ENCODE results near the gene VGF.

The VGF gene

GRCh38 chr7:101185258-101185839 lies 20.0 kb upstream of the VGF start:
- DNase-seq (ENCODE audit: low read depth): no peak

GRCh38 chr7:101180130-101180755 lies 14.9 kb upstream of the VGF start, which contains the start of gene NAT16:
TSS of gene NAT16 (minus strand) at chr7:101180293. CDS start at chr7:101174807, 5,486 bp downstream.
- DNase-seq (ENCODE audit: low read depth): no peak

GRCh38 chr7:101179713-101180112 lies 14.3 kb upstream of the VGF start:
- no peak for DNase-seq (ENCODE audit: low read depth)

- DNase-seq (ENCODE audit: low read depth): no peak
Measured at GRCh38 chr7:101179117-101179516, 13.7 kb upstream of the VGF start.

GRCh38 chr7:101177644-101178043 lies 12.3 kb upstream of the VGF start:
- DNase-seq (ENCODE audit: low read depth): no peak

GRCh38 chr7:101175664-101176063 lies 10.3 kb upstream of the VGF start:
- DNase-seq (ENCODE audit: low read depth): no peak

GRCh38 chr7:101174322-101174854 lies 9.0 kb upstream of the VGF start:
- DNase-seq (ENCODE audit: low read depth): no peak

GRCh38 chr7:101173752-101174244 lies 8.4 kb upstream of the VGF start:
- DNase-seq (ENCODE audit: low read depth): no peak

GRCh38 chr7:101172854-101173751 lies 7.7 kb upstream of the VGF start:
- no peak for DNase-seq (ENCODE audit: low read depth)

GRCh38 chr7:101172005-101172853 lies 6.9 kb upstream of the VGF start:
- no peak for DNase-seq (ENCODE audit: low read depth)

- DNase-seq (ENCODE audit: low read depth): no peak
Measured at GRCh38 chr7:101171442-101171837, 6.1 kb upstream of the VGF start.

GRCh38 chr7:101170617-101171441 lies 5.5 kb upstream of the VGF start:
- DNase-seq (ENCODE audit: low read depth): no peak

GRCh38 chr7:101169838-101170551 lies 4.6 kb upstream of the VGF start:
- no peak for DNase-seq (ENCODE audit: low read depth)

GRCh38 chr7:101169110-101169837 lies 3.9 kb upstream of the VGF start:
- DNase-seq (ENCODE audit: low read depth): no peak

- no peak for DNase-seq (ENCODE audit: low read depth)
Measured at GRCh38 chr7:101168412-101169049, 3.2 kb upstream of the VGF start.

- no peak for DNase-seq (ENCODE audit: low read depth)
Measured at GRCh38 chr7:101167645-101168411, 2.5 kb upstream of the VGF start.

- DNase-seq (ENCODE audit: low read depth): no peak
Measured at GRCh38 chr7:101166909-101167644, 1.7 kb upstream of the VGF start.

GRCh38 chr7:101166648-101166908 lies 1.2 kb upstream of the VGF start:
- no peak for DNase-seq (ENCODE audit: low read depth)

Data from HS-5 (cell line).